K562 (cell line): ENCODE measurements around the gene HOXB3. TPM values are rescaled to one million over a fixed set of nuclear protein-coding genes. Genes with fewer than 3 reads are reported as not detected.

Source experiments
- ADNP ChIP-seq: fragments of 200-800 bp; sonication (Bioruptor generic); IDR thresholded peaks from 2 replicates; pipeline ENCODE4 v1.6.1; 2016; ENCODE audit warnings: missing genetic modification characterization, missing compliant biosample characterization
- ARID1B ChIP-seq: fragments of 450-650 bp; IDR thresholded peaks from 2 replicates; pipeline ENCODE4 v1.6.1; 2016; ENCODE audit warnings: antibody characterized with exemption, mild to moderate bottlenecking, inconsistent platforms
- ARID4B ChIP-seq: sonication (generic); formaldehyde crosslinking; IDR thresholded peaks from 2 replicates; pipeline ENCODE4 v1.8.0; 2022; ENCODE audit warnings: mild to moderate bottlenecking, missing genetic modification reagents
- DMBX1 ChIP-seq: fragments of 250-450 bp; sonication (Bioruptor Pico); IDR thresholded peaks from 2 replicates; pipeline ENCODE4 v1.8.0; 2022; ENCODE audit warnings: inconsistent platforms, mild to moderate bottlenecking, moderate library complexity, borderline replicate concordance
- DNMT1 ChIP-seq: fragments of 450-650 bp; IDR thresholded peaks from 2 replicates; pipeline ENCODE4 v1.6.1; 2016; ENCODE audit warnings: antibody characterized with exemption, mild to moderate bottlenecking
- EHMT2 ChIP-seq: fragments of 450-650 bp; IDR thresholded peaks from 2 replicates; pipeline ENCODE4 v1.6.1; 2018; ENCODE audit warnings: antibody characterized with exemption
- FOXP4 ChIP-seq: sonication (generic); formaldehyde crosslinking; IDR thresholded peaks from 2 replicates; pipeline ENCODE4 v1.8.0; 2022; ENCODE audit warnings: mild to moderate bottlenecking, missing genetic modification reagents, borderline replicate concordance
- HNRNPLL ChIP-seq: fragments of 200-400 bp; formaldehyde crosslinking; IDR thresholded peaks from 2 replicates; pipeline ENCODE4 v1.6.1; 2017; ENCODE audit warnings: low read length, low read depth, mild to moderate bottlenecking; ENCODE audit not compliant: poor library complexity, severe bottlenecking
- MAFF ChIP-seq: IDR thresholded peaks from 2 replicates; pipeline ENCODE4 v1.6.1; 2012; ENCODE audit warnings: low read length, improper control_type of control experiment
- MEF2A ChIP-seq: IDR thresholded peaks from 2 replicates; pipeline ENCODE4 v1.6.1; 2011; ENCODE audit warnings: low read depth, mild to moderate bottlenecking, low read length, moderate library complexity; ENCODE audit not compliant: control insufficient read depth
- RB1 ChIP-seq: fragments of 450-650 bp; IDR thresholded peaks from 2 replicates; pipeline ENCODE4 v1.6.1; 2017; ENCODE audit warnings: low read depth, mild to moderate bottlenecking
- RBM17 ChIP-seq: fragments of 200-400 bp; formaldehyde crosslinking; IDR thresholded peaks from 2 replicates; pipeline ENCODE4 v1.6.1; 2017; ENCODE audit warnings: low read depth, mild to moderate bottlenecking, low read length, borderline replicate concordance
- RNF219 ChIP-seq: fragments of 250-450 bp; sonication (Bioruptor Pico); IDR thresholded peaks from 2 replicates; pipeline ENCODE4 v1.5.0; 2022; ENCODE audit warnings: mild to moderate bottlenecking
- SLC30A9 ChIP-seq: fragments of 250-450 bp; sonication (Bioruptor Pico); IDR thresholded peaks from 2 replicates; pipeline ENCODE4 v1.8.0; 2022; ENCODE audit warnings: mild to moderate bottlenecking, moderate library complexity
- SMAD4 ChIP-seq: fragments of 250-450 bp; sonication (Bioruptor Pico); conservative IDR thresholded peaks from 2 replicates; pipeline ENCODE4 v1.8.0; 2021; ENCODE audit warnings: inconsistent platforms, mild to moderate bottlenecking, moderate library complexity
- STAT5B ChIP-seq: fragments of 250-450 bp; sonication (Bioruptor Pico); IDR thresholded peaks from 2 replicates; pipeline ENCODE4 v1.8.0; 2021; ENCODE audit warnings: mild to moderate bottlenecking, inconsistent platforms
- ZNF354B ChIP-seq: fragments of 250-450 bp; sonication (Bioruptor Pico); IDR thresholded peaks from 2 replicates; pipeline ENCODE4 v1.4.0; 2020
- polyA plus RNA-seq, 8 experiments: library from polyadenylated mRNA; depleted of rRNA in 4 of 8; stranded (reverse) in 5 of 8; unstranded in 3 of 8; fragments of >200 nt; fragmentation: Nextera tagmentation in 2 of 8; fragmentation: Illumina TruSeq in 1 of 8; extraction: Ambion mirVana in 2 of 8; extraction: Trizol in 1 of 8; gene quantifications; 2 replicates each; pipeline versions ENCODE4 v1.2.1 to v1.2.3, GENCODE V29; 2011 to 2014; ENCODE audit warnings: inconsistent platforms in 1 of 8, missing spikeins in 1 of 8
- total RNA-seq, 7 experiments: library from RNA; depleted of rRNA in 6 of 7; stranded (reverse); fragments of >200 nt in 6 of 7; fragmentation: Illumina TruSeq in 2 of 7; extraction: Trizol in 2 of 7; gene quantifications; 2 replicates each; pipeline versions ENCODE4 v1.2.1 to v1.2.3, GENCODE V29; 2011 to 2021; ENCODE audit warnings: low replicate concordance in 1 of 7
- TF ChIP-seq, protein P1 (sequence below): sonication (generic); formaldehyde crosslinking; IDR thresholded peaks from 2 replicates; pipeline ENCODE4 v1.9.0; 2022; ENCODE audit warnings: mild to moderate bottlenecking, missing genetic modification reagents

HOXB3 gene
- total and polyA plus RNA-seq, 9 of the 15 experiments (the other 6 are each of a cell fraction or from before 2014, with no cell fraction given): 2.4 to 41.3 (median 20.2) TPM

DNA sequence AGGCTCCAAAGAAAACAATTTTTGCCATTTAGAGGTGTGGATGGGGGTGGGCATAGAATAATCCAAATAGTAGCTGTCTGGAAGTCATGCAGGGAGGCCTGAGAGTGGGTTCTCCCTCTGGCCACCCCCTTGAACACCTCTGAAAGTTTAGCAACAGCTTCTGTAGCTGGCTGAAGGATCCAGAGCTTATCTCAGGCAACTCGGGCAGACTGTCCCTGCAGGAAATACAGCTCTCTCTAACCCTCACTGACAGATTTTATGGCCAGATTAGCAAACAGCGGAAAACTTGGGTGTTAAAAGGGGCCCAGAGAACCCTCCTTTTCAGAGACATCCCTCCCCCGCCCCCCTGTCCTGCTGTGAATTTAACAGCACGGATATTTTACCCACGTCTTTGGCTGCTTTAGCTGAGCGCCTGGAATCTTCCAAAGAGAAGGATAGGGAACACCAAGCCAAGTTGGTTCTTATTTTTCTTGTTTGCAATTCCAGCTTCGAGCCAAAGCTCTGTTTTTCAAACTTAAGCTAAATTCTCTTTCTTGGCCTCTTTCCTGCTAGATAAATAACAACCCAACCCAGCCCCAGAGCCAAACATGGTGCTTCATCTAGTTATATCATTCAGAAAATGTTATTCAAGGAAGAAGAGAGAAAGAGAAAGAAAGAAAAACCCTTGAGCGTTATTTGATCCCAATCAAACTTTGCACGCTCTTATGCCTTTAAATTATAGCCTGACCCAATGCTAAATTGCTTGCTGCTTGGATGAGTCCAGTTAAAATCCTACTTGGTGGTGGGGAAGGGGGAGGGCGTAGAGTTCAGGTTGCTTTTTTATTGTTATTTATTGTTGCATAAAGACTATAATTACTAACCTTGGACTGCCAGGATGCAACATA, 42.9 kb downstream of the HOXB3 start (continued):
- TF ChIP-seq, protein P1, sequence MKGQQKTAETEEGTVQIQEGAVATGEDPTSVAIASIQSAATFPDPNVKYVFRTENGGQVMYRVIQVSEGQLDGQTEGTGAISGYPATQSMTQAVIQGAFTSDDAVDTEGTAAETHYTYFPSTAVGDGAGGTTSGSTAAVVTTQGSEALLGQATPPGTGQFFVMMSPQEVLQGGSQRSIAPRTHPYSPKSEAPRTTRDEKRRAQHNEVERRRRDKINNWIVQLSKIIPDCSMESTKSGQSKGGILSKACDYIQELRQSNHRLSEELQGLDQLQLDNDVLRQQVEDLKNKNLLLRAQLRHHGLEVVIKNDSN (CRISPR knock-in tag): no peak
- TF ChIP-seq ARID4B (no peak), MAFF (no peak), RB1 (peak; percentile 39; the same call in 1 of the 2 replicates), STAT5B (CRISPR knock-in tag) (no peak), ARID1B (peak; percentile 91), DMBX1 (CRISPR knock-in tag) (peak; percentile 83), HNRNPLL (no peak), RNF219 (0 out of 2 replicates have a peak, but pooled peaks have one; percentile 16), MEF2A (no peak), SMAD4 (CRISPR knock-in tag) (peak; percentile 85), ZNF354B (CRISPR knock-in tag) (no peak), ADNP (no peak), FOXP4 (CRISPR knock-in tag) (no peak), RBM17 (no peak), SLC30A9 (no peak), EHMT2 (no peak), DNMT1 (no peak)
